T-helper 1 cell (primary cell): ENCODE data around the gene PLA2G15.

Source experiments
- DNase-seq, 5 donors: peaks; one replicate each; pipeline ENCODE4 v3.0.0-alpha.2; 2012 to 2020

PLA2G15 gene

GRCh38 chr16:68233085-68233834, 11.9 kb upstream of the PLA2G15 start:
- no peak for DNase-seq

DNA sequence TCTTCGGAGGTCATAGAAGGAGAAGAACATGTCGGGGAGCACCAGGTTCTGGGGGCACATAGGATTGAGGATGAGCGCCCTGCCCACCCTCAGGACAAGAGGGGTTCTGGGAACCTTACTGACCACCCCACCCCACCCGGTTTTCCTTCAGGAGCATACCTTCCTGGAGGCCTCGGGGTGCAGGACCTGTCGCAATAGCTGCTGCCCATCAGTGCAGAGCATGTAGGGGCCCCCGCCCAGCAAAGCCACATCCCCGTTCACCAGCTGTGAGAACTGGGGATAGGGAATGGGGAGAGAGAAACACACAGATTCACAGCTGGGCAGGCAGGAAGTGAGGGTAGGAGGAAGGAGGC, 11.4 kb upstream of the PLA2G15 start:
- DNase-seq, result no peak

DNA sequence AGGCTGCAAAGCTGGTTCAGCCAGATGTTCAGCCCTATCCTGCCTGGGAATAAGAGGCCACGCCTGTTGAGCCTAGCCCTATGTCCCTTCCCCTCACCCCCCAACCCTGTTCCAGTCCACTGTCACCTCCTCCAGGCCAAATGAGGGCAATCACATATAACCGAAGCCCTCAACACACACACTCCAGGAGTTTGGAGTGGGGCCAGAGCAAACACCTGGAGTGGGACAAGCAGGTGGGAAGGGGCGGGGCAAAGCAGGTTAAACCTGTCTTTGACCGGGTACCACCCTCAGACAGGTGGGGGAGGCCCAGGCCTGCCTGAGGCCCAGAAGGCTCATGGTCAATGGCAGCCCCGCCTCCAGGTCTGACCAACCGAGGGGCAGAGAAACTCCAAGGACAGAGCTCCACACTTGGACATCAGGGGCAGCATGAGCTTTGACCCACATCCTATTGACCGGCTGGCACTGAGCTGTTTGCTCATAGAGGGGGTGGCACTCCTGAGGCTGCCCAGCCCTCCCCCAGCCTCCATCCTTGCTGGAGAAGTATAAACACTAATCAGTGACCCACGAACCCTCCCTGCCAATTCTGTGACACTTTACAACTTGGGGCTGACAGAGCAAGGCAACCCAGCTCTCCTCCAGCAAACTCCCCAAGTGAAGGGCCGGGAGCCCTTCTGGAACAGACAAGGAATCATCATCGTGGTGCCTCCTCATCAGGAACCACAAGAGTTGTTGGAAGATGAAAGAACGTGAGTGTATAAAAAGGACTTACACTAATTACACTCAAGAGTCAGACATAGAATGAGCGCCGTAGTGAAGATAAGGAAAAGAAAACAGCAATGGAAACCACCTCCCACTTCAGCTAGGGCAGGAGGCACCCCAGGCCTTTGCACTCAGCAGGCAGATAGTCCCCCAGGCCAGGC, 10.7 kb upstream of the PLA2G15 start:
- DNase-seq, result no peak

DNA sequence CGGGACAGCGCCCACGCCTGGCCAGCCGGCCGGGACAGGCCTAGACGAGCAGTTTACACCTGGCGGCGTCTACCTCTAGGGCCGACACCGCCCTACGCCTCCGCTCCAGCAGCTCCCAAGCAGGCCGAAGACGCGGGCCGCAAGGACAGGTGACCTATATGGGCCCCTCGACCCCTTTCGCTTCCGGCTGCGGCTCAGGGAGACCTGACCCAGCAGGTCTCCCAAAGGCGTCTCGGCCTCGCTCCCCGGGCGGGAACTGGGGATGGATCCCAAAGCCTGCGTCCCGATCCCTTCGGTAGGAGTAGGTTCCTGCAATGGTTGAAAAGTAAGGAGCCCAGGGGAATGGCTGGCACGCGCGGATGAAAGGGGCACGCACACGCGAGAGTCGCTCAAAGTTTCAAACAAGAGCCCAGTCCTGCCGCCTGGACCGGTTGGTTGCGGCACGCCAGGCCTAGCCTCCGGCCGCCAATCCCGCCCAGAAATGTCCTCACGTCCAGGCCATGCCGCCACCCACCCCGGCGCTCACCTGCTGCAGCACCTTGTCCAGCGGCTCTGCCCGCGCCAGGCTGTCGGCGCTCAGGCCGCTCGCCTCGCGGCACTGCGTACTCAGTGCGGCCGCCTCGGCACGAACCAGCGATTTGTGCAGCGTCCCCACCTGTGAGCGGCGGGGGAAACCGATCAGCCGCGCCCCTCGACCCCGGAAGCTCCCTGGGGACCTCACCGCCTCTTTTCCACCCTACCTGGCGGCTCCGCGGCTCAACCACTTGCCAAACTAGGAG, 9.9 kb upstream of the PLA2G15 start:
- peak in 1 of 5 donors; percentile 16 for DNase-seq

- DNase-seq, result no peak
These were observed 9.4 kb upstream of the PLA2G15 start, which contains the start of gene ESRP2 for GRCh38 chr16:68235887-68236136. ESRP2 (minus strand) TSS chr16:68236127; CDS start chr16:68236045, 82 bp downstream.

DNA sequence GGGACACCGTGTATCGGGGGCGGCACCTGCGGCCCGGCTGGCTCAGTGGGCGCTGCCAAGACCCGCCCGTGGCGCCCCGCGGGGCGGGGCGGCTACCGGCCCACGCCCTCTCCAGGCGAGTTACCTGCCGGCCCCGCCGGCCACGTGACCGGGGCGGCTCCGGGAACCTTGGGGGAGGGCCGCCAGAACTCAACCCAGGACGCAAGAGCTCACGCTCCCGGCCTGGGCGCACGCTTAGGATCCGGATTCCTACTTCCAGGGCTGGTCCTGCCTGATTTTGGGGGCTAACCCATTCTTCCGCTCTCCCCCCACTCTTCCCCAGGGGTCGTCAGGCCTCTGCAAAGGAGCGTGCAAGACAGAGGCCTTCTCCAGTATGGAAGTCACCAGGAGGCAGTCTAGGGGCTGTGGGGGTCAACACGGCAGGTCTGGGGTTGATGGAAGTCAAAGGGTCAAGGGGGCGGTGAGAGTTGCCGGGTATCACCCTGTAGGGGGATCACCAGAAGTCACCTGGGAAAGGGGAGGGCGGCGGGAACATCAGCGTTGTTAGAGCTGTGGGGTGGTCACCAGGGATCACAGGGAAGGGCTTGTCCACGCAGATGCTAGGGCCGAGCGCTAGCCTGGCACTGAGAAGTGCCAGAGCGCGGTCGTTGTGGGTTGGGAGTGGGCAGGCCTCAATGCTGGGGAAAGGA, 8.9 kb upstream of the PLA2G15 start:
- DNase-seq, result peak in 4 of 5 donors; percentile 39 to 63 (median 45)

- no peak for DNase-seq
These were observed 8.3 kb upstream of the PLA2G15 start for GRCh38 chr16:68236826-68237242.

DNA sequence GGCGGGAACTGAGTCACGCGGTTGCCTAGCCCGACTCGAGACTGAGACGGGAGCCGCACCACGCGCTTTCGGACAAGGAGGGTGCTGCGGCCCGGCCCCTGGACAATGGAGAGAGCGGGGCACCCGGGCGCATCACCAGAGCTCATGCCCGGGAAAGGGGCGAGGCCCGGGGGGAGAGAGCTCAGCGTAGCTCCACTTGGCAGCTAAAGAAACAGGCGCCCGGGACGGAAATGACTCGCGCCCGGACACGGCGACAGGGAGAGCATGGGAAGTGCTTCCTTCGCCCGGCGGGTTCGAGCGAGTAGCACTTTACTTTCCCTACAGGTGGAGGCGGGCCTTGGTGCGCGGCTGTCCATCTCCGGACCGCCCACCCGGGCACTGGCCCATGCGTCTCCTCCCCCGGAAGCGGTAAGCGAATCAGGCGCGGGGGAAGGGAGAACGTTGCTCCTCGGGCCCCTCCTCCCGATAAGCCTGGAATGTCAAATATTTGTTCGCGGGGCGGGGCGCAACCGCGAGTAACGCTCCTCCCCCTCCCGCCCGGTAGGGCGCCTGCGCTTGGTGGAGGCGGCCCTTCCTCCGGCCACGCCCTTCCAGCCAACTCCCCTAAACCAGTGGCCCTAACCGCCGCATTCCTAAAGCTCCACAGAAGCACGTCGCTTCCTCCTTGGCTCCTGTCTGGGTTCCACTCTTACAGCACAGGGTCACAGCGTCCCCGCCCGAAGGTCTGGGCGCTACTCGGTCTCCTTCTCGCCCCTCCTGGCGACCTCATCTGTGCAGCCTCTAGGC, 7.7 kb upstream of the PLA2G15 start:
- DNase-seq, result peak; percentile 78 to 89 (median 84)

GRCh38 chr16:68238029-68238345, 7.2 kb upstream of the PLA2G15 start:
- no peak for DNase-seq

DNA sequence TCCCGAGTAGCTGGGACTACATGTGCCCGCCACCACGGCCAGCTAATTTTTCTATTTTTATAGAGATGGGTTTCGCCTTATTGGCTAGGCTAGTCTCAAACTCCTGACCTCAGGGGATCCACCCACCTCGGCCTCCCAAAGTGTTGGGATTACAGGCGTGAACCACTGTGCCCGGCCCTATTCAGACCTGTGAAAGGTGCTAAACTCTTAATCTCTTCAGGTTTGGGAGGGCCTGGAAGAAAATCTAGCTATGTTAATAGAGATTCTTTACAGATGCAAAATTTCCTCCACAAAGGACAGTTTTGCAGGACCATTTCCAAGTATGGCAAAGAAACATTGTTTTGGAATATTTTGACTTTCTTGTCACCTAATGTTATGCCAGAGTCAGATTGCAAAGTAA, 3.1 kb upstream of the PLA2G15 start:
- no peak for DNase-seq

GRCh38 chr16:68242926-68243858, 2.0 kb upstream of the PLA2G15 start:
- no peak for DNase-seq

DNA sequence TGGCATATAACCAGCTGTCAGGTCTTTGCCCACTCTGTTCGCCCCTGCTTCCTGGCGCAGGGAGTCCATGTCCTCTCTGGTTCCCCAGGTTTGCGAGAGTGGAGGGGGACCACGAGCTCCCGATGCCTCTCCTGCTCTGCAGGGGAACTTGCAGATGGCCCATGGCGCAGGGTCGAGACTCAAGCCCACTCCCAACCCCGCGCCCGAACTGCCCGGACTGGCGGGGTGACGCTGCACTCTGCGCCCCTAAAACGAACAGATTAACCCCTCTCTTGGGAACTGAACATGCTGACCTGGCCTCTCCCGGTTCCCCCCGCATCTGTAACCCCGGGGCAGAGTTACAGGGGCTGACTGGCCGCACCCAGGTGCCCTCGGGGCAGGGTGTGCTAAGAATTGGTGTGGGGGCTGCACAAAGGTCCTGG, 681 bp upstream of the PLA2G15 start:
- no peak for DNase-seq

DNA sequence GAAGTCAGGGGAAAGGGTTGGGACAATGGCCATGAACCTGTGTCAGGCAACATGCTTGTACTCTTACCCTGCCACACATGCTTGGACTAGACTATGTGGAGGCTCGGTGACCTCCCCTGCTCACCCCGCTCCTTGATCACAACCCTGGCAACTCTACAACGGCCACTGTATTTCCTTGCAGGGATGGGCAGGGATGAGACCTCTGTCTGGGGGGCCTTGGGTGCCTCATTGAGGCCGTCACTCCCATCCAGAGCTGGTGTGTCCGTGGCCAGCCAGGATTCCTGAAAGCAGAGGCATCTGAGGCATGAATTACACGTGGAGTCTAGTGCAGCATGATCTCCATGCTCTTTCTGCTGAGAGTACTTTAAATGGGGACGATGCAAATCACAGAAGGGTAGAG, 948 bp downstream of the PLA2G15 start:
- no peak for DNase-seq

- DNase-seq, result no peak
These were observed 1.5 kb downstream of the PLA2G15 start for GRCh38 chr16:68246666-68247065.

GRCh38 chr16:68247400-68247799, 2.2 kb downstream of the PLA2G15 start:
- DNase-seq, result no peak

- DNase-seq, result no peak
These were observed 2.8 kb downstream of the PLA2G15 start for GRCh38 chr16:68247932-68248331.

DNA sequence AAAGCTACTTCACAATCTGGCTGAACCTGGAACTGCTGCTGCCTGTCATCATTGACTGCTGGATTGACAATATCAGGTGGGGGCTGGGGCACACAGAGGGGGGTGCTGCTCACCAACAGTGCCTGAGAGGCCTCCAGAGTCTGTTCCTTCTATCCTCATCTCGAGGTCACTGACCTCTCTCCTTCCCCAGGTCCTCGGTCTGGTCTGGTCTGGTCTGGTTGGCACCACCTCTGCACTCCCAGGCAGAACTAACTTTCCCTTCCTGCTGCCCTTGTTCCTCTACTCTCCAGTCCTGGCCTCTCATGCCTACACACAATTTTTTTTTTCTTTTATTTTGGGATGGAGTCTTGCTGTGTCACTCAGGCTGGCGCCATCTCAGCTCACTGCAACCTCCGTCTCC, 4.2 kb downstream of the PLA2G15 start:
- DNase-seq, result no peak

- DNase-seq, result no peak
These were observed 5.8 kb downstream of the PLA2G15 start for GRCh38 chr16:68250951-68251350.

DNA sequence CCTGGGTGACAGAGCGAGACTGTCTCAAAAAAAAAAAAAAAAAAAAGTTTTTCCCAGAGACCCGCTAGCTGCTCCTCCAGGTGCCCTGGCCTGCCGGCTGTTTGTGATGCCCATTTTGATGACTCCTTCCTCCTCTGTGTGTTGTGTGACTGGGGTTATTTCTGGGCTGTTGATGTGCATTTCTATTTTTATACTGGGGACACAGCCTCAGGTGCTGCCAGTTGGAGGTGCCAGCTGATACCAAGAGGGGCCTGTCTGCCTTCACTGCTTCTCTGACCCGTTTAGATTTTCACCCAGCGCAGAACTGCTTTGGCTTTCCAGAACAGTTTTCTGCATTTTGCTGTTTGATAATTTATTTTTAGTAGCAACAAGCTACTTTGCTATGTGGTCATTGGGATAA, 6.7 kb downstream of the PLA2G15 start:
- no peak for DNase-seq

DNA sequence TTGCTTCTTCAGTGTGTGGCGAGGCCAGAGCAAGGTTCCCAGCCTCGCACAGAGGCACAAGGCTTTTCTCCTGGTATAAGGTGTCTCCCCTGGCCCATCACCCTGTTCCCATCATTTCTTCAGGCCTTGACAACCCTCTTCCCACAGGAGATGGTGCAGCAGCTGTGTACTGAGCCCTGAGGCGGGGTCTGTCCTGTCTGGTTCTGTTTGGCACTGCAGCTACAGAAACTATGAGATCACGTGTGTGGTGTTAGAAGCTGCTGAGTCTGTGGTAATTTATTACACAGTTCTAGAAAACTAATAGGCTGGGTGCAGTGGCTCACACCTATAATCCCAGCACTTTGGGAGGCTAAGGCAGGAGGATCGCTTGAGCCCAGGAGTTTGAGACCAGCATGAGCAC, 7.2 kb downstream of the PLA2G15 start:
- DNase-seq, result no peak

GRCh38 chr16:68253721-68254120, 8.5 kb downstream of the PLA2G15 start:
- DNase-seq, result no peak
